AG04450 (cell line): ENCODE data around the gene TMEM245. TPM values are rescaled to one million over a fixed set of nuclear protein-coding genes. Genes with fewer than 3 reads are reported as not detected.
"Not testable (repeated sequence)": the region's sequence is repeated elsewhere in the genome, so short reads cannot be mapped to it uniquely, and the experiment has no call there.

Source experiments
- CTCF ChIA-PET: fragments of 300-600, 350-600 bp; formaldehyde crosslinking; extraction: SDS; loops from one replicate; lab custom pipeline; 2022; ENCODE audit warnings: antibody characterized with exemption, inconsistent platforms; lab: Charles Lee
- POLR2A ChIA-PET: fragments of 350-600 bp; formaldehyde crosslinking; extraction: SDS; loops from one replicate; lab custom pipeline; 2021; ENCODE audit warnings: antibody characterized with exemption, inconsistent platforms; lab: Yijun Ruan, JAX
- DNase-seq: peaks from one replicate; pipeline ENCODE4 v3.0.0-alpha.2; 2011; ENCODE audit warnings: low read depth, low spot score
- H3K27ac ChIP-seq: one replicate; pipeline ENCODE4 v1.5.1; 2012; ENCODE audit warnings: low read depth, low read length, control low read depth
- H3K27me3 ChIP-seq: one replicate; pipeline ENCODE4 v1.6.0; 2012; ENCODE audit warnings: low read length; ENCODE audit not compliant: control insufficient read depth, insufficient read depth
- H3K4me3 ChIP-seq: 2 replicates; pipeline ENCODE4 v1.5.1; 2011; ENCODE audit warnings: mild to moderate bottlenecking, low read depth, low read length, control low read depth
- H3K9me3 ChIP-seq: 2 replicates; pipeline ENCODE4 v1.5.1; 2012; ENCODE audit warnings: low read length; ENCODE audit not compliant: control insufficient read depth, insufficient read depth
- polyA plus RNA-seq: library from polyadenylated mRNA; depleted of rRNA; stranded (reverse); fragments of >200 nt; gene quantifications from 2 replicates; pipeline ENCODE4 v1.2.3, GENCODE V29; 2011
- TF ChIP-seq, protein P1 (sequence below): IDR thresholded peaks from 2 replicates; pipeline ENCODE4 v1.5.1; 2011; ENCODE audit warnings: low read depth, low read length, control low read depth, inconsistent platforms

Gene TMEM245
- polyA plus RNA-seq, 1 experiment, result 42.0 TPM

GRCh38 chr9:109138421-109138820, 18.7 kb upstream of the TMEM245 start:
- Histone ChIP-seq H3K27ac (no peak overlapping the region), H3K4me3 (no peak overlapping the region), H3K9me3 (no peaks in the 10 kb centered on the region), H3K27me3 (peaks cover 9% of the 10 kb centered on the region)
- TF ChIP-seq, protein P1, sequence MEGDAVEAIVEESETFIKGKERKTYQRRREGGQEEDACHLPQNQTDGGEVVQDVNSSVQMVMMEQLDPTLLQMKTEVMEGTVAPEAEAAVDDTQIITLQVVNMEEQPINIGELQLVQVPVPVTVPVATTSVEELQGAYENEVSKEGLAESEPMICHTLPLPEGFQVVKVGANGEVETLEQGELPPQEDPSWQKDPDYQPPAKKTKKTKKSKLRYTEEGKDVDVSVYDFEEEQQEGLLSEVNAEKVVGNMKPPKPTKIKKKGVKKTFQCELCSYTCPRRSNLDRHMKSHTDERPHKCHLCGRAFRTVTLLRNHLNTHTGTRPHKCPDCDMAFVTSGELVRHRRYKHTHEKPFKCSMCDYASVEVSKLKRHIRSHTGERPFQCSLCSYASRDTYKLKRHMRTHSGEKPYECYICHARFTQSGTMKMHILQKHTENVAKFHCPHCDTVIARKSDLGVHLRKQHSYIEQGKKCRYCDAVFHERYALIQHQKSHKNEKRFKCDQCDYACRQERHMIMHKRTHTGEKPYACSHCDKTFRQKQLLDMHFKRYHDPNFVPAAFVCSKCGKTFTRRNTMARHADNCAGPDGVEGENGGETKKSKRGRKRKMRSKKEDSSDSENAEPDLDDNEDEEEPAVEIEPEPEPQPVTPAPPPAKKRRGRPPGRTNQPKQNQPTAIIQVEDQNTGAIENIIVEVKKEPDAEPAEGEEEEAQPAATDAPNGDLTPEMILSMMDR, result no peak
- DNase-seq, result no peak
- CTCF ChIA-PET, result no interaction called here
- POLR2A ChIA-PET, result no interaction called here

DNA sequence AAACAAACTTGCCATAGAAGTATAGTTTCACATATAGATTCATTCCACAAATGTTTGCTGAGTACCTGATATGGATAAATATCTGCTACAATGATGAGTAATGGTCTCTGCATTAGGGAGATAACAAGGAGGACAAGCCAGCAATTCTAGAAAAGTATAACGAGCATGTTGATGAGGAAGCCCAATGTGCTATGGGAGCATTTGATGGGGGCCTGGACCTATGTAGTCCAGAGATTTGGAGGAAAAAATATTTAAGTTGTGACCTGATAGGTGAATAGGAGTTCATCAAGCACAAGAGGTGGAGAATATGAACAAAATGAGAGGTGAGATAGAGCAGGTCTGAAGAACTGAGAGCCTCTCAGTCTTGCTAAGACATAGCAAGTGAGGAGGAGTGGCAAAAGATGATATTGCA, 14.4 kb upstream of the TMEM245 start:
- Histone ChIP-seq H3K9me3 (no peaks in the 10 kb centered on the region), H3K27me3 (peaks cover 7% of the 10 kb centered on the region), H3K4me3 (no peak overlapping the region), H3K27ac (no peak overlapping the region)
- TF ChIP-seq, protein P1, result no peak
- no peak for DNase-seq
- ChIA-PET POLR2A (no interaction called here), CTCF (no interaction called here)

DNA sequence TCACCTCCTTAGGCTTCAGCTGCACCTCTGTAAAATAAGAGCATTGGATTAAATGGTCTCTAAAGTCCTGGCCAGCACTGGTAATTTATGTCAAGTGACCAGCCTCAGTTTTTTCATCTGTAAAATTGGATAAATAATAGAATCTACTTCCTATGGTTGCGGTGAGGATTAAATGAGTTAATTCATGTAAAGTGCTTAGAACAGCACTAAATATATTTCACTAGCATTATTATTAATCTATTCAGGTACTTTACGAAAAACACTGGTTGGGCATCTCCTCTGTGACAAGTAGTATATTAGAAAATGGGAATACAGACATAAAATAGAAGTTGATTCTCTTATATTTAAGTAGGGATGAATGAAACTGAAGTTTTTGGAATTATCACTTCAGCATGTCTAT, 13.8 kb upstream of the TMEM245 start:
- peaks cover 6% of the 10 kb centered on the region for H3K27me3 ChIP-seq
- TF ChIP-seq, protein P1, result no peak
- H3K27ac ChIP-seq, result no peak overlapping the region
- DNase-seq, result no peak
- H3K4me3 ChIP-seq, result no peak overlapping the region
- ChIA-PET POLR2A (no interaction called here), CTCF (no interaction called here)
- H3K9me3 ChIP-seq, result no peaks in the 10 kb centered on the region

GRCh38 chr9:109132567-109133021, 12.8 kb upstream of the TMEM245 start:
- peaks cover 3% of the 10 kb centered on the region for H3K27me3 ChIP-seq
- no peak for DNase-seq
- H3K9me3 ChIP-seq, result no peaks in the 10 kb centered on the region
- H3K27ac ChIP-seq, result no peak overlapping the region
- ChIA-PET CTCF (interaction anchor here (0.6 kb wide), 1 partner anchor 189 kb away, joined by 3 read pairs; no protein-coding TSS in a partner anchor), POLR2A (no interaction called here)
- TF ChIP-seq, protein P1, result no peak
- H3K4me3 ChIP-seq, result no peak overlapping the region

DNA sequence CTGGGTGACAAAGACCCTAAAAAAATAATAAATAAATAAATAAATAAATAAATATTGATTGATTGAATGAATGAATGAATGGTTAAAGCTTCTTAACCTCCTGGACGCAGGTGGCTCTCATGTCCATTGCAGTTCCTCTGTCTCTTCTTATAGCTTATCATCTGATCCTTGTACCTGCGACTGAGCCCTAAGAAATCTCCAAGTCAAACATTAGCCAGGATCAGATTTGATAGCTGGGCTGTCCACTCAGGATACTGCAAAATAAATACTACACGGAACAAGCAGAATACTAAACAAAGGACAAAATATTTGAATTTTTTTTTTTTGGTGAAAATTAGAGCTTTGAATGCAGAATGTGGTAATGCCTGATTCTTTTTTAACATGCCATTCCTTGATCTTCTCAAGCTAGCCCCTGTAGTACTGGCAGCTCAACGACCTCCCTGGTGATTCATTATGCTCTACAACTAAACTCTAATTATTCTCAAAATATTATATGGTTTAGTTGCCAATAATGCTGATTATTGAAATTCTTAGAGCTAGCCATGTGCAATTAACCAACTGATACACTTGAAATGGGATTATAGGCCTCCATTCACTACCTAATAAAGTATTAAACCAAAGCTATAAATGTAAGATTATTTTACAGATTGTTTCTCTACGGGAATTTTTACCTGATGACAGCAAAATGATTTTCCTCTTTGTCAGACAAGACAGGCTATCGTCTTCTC, 9.9 kb upstream of the TMEM245 start:
- no peak for DNase-seq
- ChIA-PET POLR2A (interaction anchor here (0.7 kb wide), 1 partner anchor 10 kb away, joined by 6 read pairs; no protein-coding TSS in a partner anchor), CTCF (interaction anchor here (0.6 to 0.7 kb wide), 3 partner anchors 54 to 230 kb away, joined by 3 to 5 read pairs (median 4); no protein-coding TSS in a partner anchor)
- Histone ChIP-seq H3K27me3 (peaks cover 3% of the 10 kb centered on the region), H3K27ac (no peak overlapping the region), H3K9me3 (no peaks in the 10 kb centered on the region), H3K4me3 (no peak overlapping the region)
- TF ChIP-seq, protein P1, result no peak

GRCh38 chr9:109126671-109127070, 6.9 kb upstream of the TMEM245 start:
- H3K9me3 ChIP-seq, CTCF ChIA-PET, H3K4me3 ChIP-seq, POLR2A ChIA-PET, DNase-seq, H3K27ac ChIP-seq, H3K27me3 ChIP-seq: not testable (repeated sequence)
